Measurements from ENCODE around the gene THPO. TPM values are rescaled to one million over a fixed set of nuclear protein-coding genes. Genes with fewer than 3 reads are reported as not detected.

THPO gene
- total RNA-seq, 2 donors from 2014 or later: not detected

DNA sequence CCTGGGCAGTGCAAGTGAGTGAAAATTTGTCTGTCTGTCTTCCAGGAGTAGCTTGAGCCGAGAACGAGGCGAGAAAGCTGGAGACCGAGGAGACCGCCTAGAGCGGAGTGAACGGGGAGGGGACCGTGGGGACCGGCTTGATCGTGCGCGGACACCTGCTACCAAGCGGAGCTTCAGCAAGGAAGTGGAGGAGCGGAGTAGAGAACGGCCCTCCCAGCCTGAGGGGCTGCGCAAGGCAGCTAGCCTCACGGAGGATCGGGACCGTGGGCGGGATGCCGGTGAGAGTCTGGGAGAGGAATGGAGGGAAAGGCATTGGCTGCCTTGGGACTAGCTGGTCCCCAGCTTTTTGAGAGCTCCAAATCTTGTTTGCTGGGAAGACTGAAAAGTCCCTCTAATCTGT lies 50.8 kb downstream of the THPO start:
- no peak for ATAC-seq (replicated peaks)
- Mint-ChIP-seq H3K27me3 (no peaks in the 10 kb centered on the region), H3K27ac (peak overlapping the region; percentile 48), H3K36me3 (ENCODE audit: low read depth) (peaks cover 100% of the 10 kb centered on the region), H3K4me3 (no peak overlapping the region), H3K4me1 (peaks cover 29% of the 10 kb centered on the region), H3K9me3 (no peaks in the 10 kb centered on the region)

DNA sequence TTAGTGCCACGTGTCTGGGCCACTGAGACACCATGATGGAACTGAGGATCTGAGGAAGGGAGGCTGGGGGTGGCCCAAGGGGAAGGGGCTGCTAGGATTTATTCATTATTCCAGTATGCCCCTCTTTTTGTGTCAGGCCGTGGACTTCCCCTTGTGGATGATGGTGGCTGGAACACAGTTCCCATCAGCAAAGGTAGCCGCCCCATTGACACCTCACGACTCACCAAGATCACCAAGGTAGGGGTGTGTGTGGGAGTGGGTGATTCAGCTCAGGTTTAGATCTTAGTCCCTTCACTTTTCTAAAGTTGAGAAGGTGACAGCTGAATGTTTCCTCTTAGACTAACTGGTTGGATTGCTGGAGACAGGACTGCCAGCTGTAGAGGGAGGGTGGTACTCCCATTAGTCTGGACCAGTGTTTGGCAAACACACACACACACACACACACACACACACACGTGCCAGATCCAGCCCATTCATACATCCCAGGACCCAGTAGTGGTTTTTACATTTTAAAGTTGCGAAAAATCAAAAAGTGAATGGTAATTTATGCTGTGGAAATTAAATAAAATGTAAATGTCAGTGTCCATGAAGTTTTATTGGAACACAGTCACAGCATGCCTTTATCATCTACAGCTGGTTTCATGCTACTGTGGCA lies 52.2 kb downstream of the THPO start:
- peaks cover 100% of the 10 kb centered on the region for H3K36me3 Mint-ChIP-seq (ENCODE audit: low read depth)
- ATAC-seq (replicated peaks): peak; percentile 97
- H3K27me3 Mint-ChIP-seq: no peaks in the 10 kb centered on the region
- H3K4me3 Mint-ChIP-seq: no peak overlapping the region
- peaks cover 28% of the 10 kb centered on the region for H3K4me1 Mint-ChIP-seq
- H3K27ac Mint-ChIP-seq: peak overlapping the region; percentile 84
- no peaks in the 10 kb centered on the region for H3K9me3 Mint-ChIP-seq

DNA sequence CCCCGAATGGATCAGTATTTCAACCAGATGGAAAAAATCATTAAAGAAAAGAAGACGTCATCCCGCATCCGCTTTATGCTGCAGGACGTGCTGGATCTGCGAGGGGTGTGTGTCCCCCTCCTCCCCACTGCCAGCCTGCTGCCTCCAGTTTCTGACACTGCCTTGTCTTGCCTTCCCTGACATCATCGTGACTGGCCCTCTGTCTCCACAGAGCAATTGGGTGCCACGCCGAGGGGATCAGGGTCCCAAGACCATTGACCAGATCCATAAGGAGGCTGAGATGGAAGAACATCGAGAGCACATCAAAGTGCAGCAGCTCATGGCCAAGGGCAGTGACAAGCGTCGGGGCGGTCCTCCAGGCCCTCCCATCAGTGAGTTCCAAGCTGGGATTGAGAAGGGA lies 52.7 kb downstream of the THPO start:
- H3K36me3 Mint-ChIP-seq (ENCODE audit: low read depth): peaks cover 100% of the 10 kb centered on the region
- ATAC-seq (replicated peaks): no peak
- no peaks in the 10 kb centered on the region for H3K27me3 Mint-ChIP-seq
- H3K4me3 Mint-ChIP-seq: no peak overlapping the region
- peak overlapping the region; percentile 84 for H3K27ac Mint-ChIP-seq
- H3K4me1 Mint-ChIP-seq: peaks cover 28% of the 10 kb centered on the region
- no peaks in the 10 kb centered on the region for H3K9me3 Mint-ChIP-seq

DNA sequence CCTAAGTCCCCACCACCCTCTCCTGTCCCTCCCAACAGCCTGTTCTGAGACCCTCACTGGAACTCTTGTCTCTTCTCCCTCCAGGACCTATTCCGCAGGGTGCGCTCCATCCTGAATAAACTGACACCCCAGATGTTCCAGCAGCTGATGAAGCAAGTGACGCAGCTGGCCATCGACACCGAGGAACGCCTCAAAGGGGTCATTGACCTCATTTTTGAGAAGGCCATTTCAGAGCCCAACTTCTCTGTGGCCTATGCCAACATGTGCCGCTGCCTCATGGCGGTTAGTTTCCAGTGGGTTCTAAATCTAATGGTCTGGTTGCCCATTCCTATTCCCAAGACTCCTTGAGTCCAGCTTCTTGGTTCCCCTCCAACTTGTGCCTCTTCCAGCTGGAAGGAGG lies 54.3 kb downstream of the THPO start:
- H3K4me3 Mint-ChIP-seq: no peak overlapping the region
- H3K4me1 Mint-ChIP-seq: peaks cover 33% of the 10 kb centered on the region
- no peaks in the 10 kb centered on the region for H3K9me3 Mint-ChIP-seq
- peaks cover 100% of the 10 kb centered on the region for H3K36me3 Mint-ChIP-seq (ENCODE audit: low read depth)
- H3K27me3 Mint-ChIP-seq: no peaks in the 10 kb centered on the region
- ATAC-seq (replicated peaks): no peak
- H3K27ac Mint-ChIP-seq: no peak overlapping the region

DNA sequence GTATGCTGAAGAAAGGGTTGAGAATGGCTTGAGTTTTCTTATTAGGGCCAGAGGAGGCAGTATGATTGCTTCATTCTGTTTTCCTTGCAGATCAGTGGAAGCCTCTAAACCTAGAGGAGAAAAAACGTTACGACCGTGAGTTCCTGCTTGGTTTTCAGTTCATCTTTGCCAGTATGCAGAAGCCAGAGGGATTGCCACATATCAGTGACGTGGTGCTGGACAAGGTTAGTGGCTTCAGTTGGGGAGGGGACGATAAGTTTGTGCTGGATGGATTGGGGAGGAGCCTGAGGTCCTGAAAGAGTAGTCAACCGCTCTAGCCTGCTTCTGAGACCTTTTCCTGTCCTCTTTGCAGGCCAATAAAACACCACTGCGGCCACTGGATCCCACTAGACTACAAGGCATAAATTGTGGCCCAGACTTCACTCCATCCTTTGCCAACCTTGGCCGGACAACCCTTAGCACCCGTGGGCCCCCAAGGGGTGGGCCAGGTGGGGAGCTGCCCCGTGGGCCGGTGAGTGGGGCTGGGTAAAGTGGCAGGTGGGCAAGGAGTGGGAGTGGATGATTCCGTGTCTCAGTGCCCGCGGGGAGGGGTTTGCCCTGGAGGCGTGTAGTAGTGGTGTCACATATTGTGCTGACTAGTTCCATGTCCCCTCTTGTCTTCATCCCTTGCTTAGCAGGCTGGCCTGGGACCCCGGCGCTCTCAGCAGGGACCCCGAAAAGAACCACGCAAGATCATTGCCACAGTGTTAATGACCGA lies 55.1 kb downstream of the THPO start:
- no peak overlapping the region for H3K4me3 Mint-ChIP-seq
- no peaks in the 10 kb centered on the region for H3K9me3 Mint-ChIP-seq
- H3K27me3 Mint-ChIP-seq: no peaks in the 10 kb centered on the region
- H3K27ac Mint-ChIP-seq: peak overlapping the region; percentile 75
- ATAC-seq (replicated peaks): no peak
- H3K4me1 Mint-ChIP-seq: peaks cover 31% of the 10 kb centered on the region
- H3K36me3 Mint-ChIP-seq (ENCODE audit: low read depth): peaks cover 99% of the 10 kb centered on the region

Other genes starting within 250 kb of the THPO start
- gene EIF2B5, start 242.8 kb downstream of the THPO start, total RNA-seq: 10 to 100 TPM; 48.7 to 64.6 TPM
- 10 to 100 TPM; 40.3 to 42.5 TPM for gene DVL3, start 222.8 kb downstream of the THPO start, total RNA-seq
- gene AP2M1, start 203.4 kb downstream of the THPO start, total RNA-seq: 100 to 1,000 TPM; 206 to 244 TPM
- 10 to 100 TPM; 75.5 to 93.5 TPM for gene ABCF3, start 192.0 kb downstream of the THPO start, total RNA-seq
- gene VWA5B2, start 148.6 kb downstream of the THPO start, total RNA-seq: not detected
- 10 to 100 TPM; 33.4 to 49.9 TPM for gene ALG3, start 129.2 kb downstream of the THPO start, total RNA-seq
- gene EEF1AKMT4, start 128.5 kb downstream of the THPO start, total RNA-seq: 10 to 100 TPM in 1 of 2 donors, 1 to 10 TPM in 1; 8.0 to 13.6 TPM
- gene CAMK2N2, start 116.7 kb downstream of the THPO start, total RNA-seq: 1 to 10 TPM in 1 of 2 donors, under 1 TPM in 1; 0.64 to 1.2 TPM
- not detected for gene ECE2, start 102.2 kb downstream of the THPO start, total RNA-seq
- gene PSMD2, start 79.0 kb downstream of the THPO start, total RNA-seq: 100 to 1,000 TPM; 143 to 311 TPM
- 100 to 1,000 TPM; 242 to 551 TPM for gene EIF4G1, start 63.6 kb downstream of the THPO start, total RNA-seq
- 1 to 10 TPM; 2.5 to 6.7 TPM for gene FAM131A, start 40.6 kb downstream of the THPO start, total RNA-seq
- gene CLCN2, start 16.6 kb downstream of the THPO start, total RNA-seq: 10 to 100 TPM in 1 of 2 donors, 1 to 10 TPM in 1; 9.5 to 13.7 TPM
- gene POLR2H, start 16.5 kb downstream of the THPO start, total RNA-seq: 100 to 1,000 TPM; 156 to 183 TPM
- under 1 TPM; 0.05 to 0.39 TPM for gene CHRD, start 1.8 kb upstream of the THPO start, total RNA-seq
- gene EPHB3, start 183.6 kb upstream of the THPO start, total RNA-seq: under 1 TPM in 1 of 2 donors, not detected in 1; 0.11 TPM